Fibroblast of lung (primary cell): ENCODE measurements around the gene VPS37C. TPM values are rescaled to one million over a fixed set of nuclear protein-coding genes. Genes with fewer than 3 reads are reported as not detected.

Experiments used
- DNase-seq, 2 donors: peaks; one replicate each; pipeline versions ENCODE4 v3.0.0 to v3.0.0-alpha.2; 2010; ENCODE audit warnings: low read depth in 2 of 2
- H2AFZ ChIP-seq: 2 replicates; pipeline ENCODE4 v1.5.1; 2012; ENCODE audit warnings: low read length, control low read depth, inconsistent platforms
- H3K27ac ChIP-seq: 2 replicates; pipeline ENCODE4 v1.5.1; 2011; ENCODE audit warnings: low read length, control low read depth; ENCODE audit not compliant: insufficient read depth
- H3K27me3 ChIP-seq: 2 replicates; pipeline ENCODE4 v1.5.1; 2011; ENCODE audit warnings: mild to moderate bottlenecking, low read length; ENCODE audit not compliant: control insufficient read depth, insufficient read depth
- H3K36me3 ChIP-seq: 2 replicates; pipeline ENCODE4 v1.5.1; 2011; ENCODE audit warnings: low read length; ENCODE audit not compliant: control insufficient read depth, insufficient read depth
- H3K4me1 ChIP-seq: 2 replicates; pipeline ENCODE4 v1.5.1; 2011; ENCODE audit warnings: low read length; ENCODE audit not compliant: control insufficient read depth, insufficient read depth; ENCODE audit errors: extremely low read depth
- H3K4me2 ChIP-seq: 2 replicates; pipeline ENCODE4 v1.5.1; 2011; ENCODE audit warnings: low read length, control low read depth; ENCODE audit not compliant: insufficient read depth; ENCODE audit errors: extremely low read depth
- H3K4me3 ChIP-seq, 4 experiments: fragments of 200-600 bp in 1 of 4; sonication (generic) in 1 of 4; replicated peaks in 1 of 4; 2 replicates each; pipeline ENCODE4 v1.5.1; 2011 to 2016; ENCODE audit warnings: low read length in 4 of 4, low read depth in 3 of 4, mild to moderate bottlenecking in 3 of 4, control low read depth in 2 of 4, inconsistent platforms in 1 of 4, mixed read lengths in 1 of 4; ENCODE audit not compliant: insufficient read depth in 1 of 4; ENCODE audit errors: control extremely low read depth in 1 of 4
- H3K79me2 ChIP-seq: 2 replicates; pipeline ENCODE4 v1.5.1; 2012; ENCODE audit warnings: mild to moderate bottlenecking, low read length, inconsistent platforms; ENCODE audit not compliant: control insufficient read depth, insufficient read depth
- H3K9ac ChIP-seq: 2 replicates; pipeline ENCODE4 v1.5.1; 2011; ENCODE audit warnings: mild to moderate bottlenecking, low read length, control low read depth; ENCODE audit not compliant: insufficient read depth
- H3K9me3 ChIP-seq: 2 replicates; pipeline ENCODE4 v1.5.1; 2012; ENCODE audit warnings: low read depth, low read length; ENCODE audit not compliant: control insufficient read depth, insufficient read depth
- H4K20me1 ChIP-seq: 2 replicates; pipeline ENCODE4 v1.5.1; 2011; ENCODE audit warnings: low read length; ENCODE audit not compliant: control insufficient read depth, insufficient read depth; ENCODE audit errors: extremely low read depth
- CTCF ChIP-seq, 2 donors: IDR thresholded peaks in 1 of 2; conservative IDR thresholded peaks in 1 of 2; 1 replicate in 1 of 2; 2 replicates in 1 of 2; pipeline ENCODE4 v1.5.1; 2011 to 2012; ENCODE audit warnings: low read length in 2 of 2, control low read depth in 1 of 2, inconsistent platforms in 1 of 2, low read depth in 1 of 2, mild to moderate bottlenecking in 1 of 2
- EZH2 ChIP-seq: IDR thresholded peaks from 2 replicates; pipeline ENCODE4 v1.5.1; 2012; ENCODE audit warnings: low read length, control low read depth, mild to moderate bottlenecking; ENCODE audit errors: missing control alignments
- polyA plus RNA-seq, 2 donors: library from polyadenylated mRNA; depleted of rRNA in 1 of 2; stranded (reverse) in 1 of 2; unstranded in 1 of 2; fragments of >200 nt; gene quantifications; 2 replicates each; pipeline ENCODE4 v1.2.1, GENCODE V29; 2011 to 2012; ENCODE audit warnings: missing spikeins in 1 of 2
- total RNA-seq: library from RNA; depleted of rRNA; stranded (reverse); fragments of >200 nt; gene quantifications from 2 replicates; pipeline ENCODE4 v1.2.1, GENCODE V29; 2014

Gene VPS37C
- total and polyA plus RNA-seq, 2 donors (not counting 1 experiment from before 2014, with no cell fraction given): 7.6 to 9.9 TPM

- H3K27me3 ChIP-seq: no peaks in the 10 kb centered on the region
- peaks cover 51% of the 10 kb centered on the region for H3K79me2 ChIP-seq
- TF ChIP-seq EZH2 (no peak), CTCF (conservative IDR thresholded peaks at IDR 0.05 in 1 of 2, IDR thresholded peaks at IDR 0.05 in 1 of 2; ENCODE audit: low read depth in 1 of 2, low read length in 2 of 2) (no peak)
Observed at GRCh38 chr11:61155312-61155711, 5.9 kb downstream of the VPS37C start.

GRCh38 chr11:61154528-61154927 is 6.7 kb downstream of the VPS37C start:
- no peaks in the 10 kb centered on the region for H3K27me3 ChIP-seq
- peaks cover 57% of the 10 kb centered on the region for H3K79me2 ChIP-seq
- no peak for TF ChIP-seq CTCF (conservative IDR thresholded peaks at IDR 0.05 in 1 of 2, IDR thresholded peaks at IDR 0.05 in 1 of 2; ENCODE audit: low read depth in 1 of 2, low read length in 2 of 2)
- no peak for TF ChIP-seq EZH2
- H3K4me1 ChIP-seq: peaks cover 26% of the 10 kb centered on the region
- DNase-seq: no peak
- H3K4me2 ChIP-seq: no peak overlapping the region
- H3K36me3 ChIP-seq: no peaks in the 10 kb centered on the region
- no peaks in the 10 kb centered on the region for H3K9me3 ChIP-seq
- no peak overlapping the region for H3K9ac ChIP-seq
- H3K4me3 ChIP-seq: no peak overlapping the region
- H2AFZ ChIP-seq: no peak overlapping the region
- H4K20me1 ChIP-seq: no peaks in the 10 kb centered on the region
- no peak overlapping the region for H3K27ac ChIP-seq

More at GRCh38 chr11:61155312-61155711, 5.9 kb downstream of the VPS37C start:
- H3K36me3 ChIP-seq: no peaks in the 10 kb centered on the region
- H3K4me1 ChIP-seq: peaks cover 19% of the 10 kb centered on the region
- no peaks in the 10 kb centered on the region for H4K20me1 ChIP-seq
- H3K9me3 ChIP-seq: no peaks in the 10 kb centered on the region
- no peak overlapping the region for H3K4me3 ChIP-seq
- no peak overlapping the region for H3K9ac ChIP-seq
- H3K27ac ChIP-seq: no peak overlapping the region
- DNase-seq: no peak
- H3K4me2 ChIP-seq: no peak overlapping the region
- H2AFZ ChIP-seq: no peak overlapping the region

- Histone ChIP-seq H3K27me3 (no peaks in the 10 kb centered on the region), H3K4me3 (no peak overlapping the region), H3K27ac (peak overlapping the region; percentile 47), H2AFZ (no peak overlapping the region), H3K4me1 (peaks cover 27% of the 10 kb centered on the region), H4K20me1 (no peaks in the 10 kb centered on the region), H3K9me3 (no peaks in the 10 kb centered on the region), H3K4me2 (peak overlapping the region; percentile 74), H3K79me2 (peaks cover 54% of the 10 kb centered on the region), H3K9ac (no peak overlapping the region), H3K36me3 (no peaks in the 10 kb centered on the region)
- peak in 1 of 2 donors; percentile 71 for DNase-seq
- no peak for TF ChIP-seq EZH2
- no peak for TF ChIP-seq CTCF (conservative IDR thresholded peaks at IDR 0.05 in 1 of 2, IDR thresholded peaks at IDR 0.05 in 1 of 2; ENCODE audit: low read depth in 1 of 2, low read length in 2 of 2)
Observed at GRCh38 chr11:61153593-61154095, 7.6 kb downstream of the VPS37C start.
